Measurements from ENCODE around the gene PLCE1. TPM values are rescaled to one million over a fixed set of nuclear protein-coding genes. Genes with fewer than 3 reads are reported as not detected.

The PLCE1 gene
- total RNA-seq, 4 donors from 2014 or later: 13.5 to 23.0 (median 19.1) TPM

DNA sequence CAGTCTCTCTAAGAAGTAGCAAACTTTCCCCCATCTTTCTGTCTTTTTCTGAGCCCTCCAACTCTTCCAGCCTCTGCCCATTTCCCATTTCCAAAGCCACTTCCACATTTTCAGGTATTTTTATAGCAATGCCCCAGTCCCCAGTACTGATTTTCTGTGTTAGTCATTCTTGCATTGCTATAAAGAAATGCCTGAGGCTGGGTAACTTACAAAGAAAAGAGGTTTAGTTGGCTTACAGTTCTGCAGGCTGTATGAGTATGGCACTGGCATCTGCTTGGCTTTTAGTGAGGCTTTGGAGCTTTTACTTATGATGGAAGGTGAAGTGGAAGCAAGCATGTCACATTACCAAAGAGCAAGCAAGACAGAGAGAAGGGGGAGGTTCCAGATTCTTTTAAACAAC lies 17.2 kb downstream of the PLCE1 start:
- H3K4me3 ChIP-seq: no peak overlapping the region
- no peaks in the 10 kb centered on the region for H3K9me3 ChIP-seq
- ATAC-seq: no peak
- H3K27me3 ChIP-seq: no peaks in the 10 kb centered on the region
- TF ChIP-seq EP300 (IDR thresholded peaks at IDR 0.05) (no peak), POLR2AphosphoS5 (IDR thresholded peaks at IDR 0.05) (no peak), POLR2A (IDR thresholded peaks at IDR 0.05) (no peak), CTCF (IDR thresholded peaks at IDR 0.05) (no peak)
- no peaks in the 10 kb centered on the region for H3K36me3 ChIP-seq
- H3K27ac ChIP-seq: no peak overlapping the region
- peaks cover 0 to 7% (median 0%) of the 10 kb centered on the region in 3 donors for H3K4me1 ChIP-seq

GRCh38 chr10:94011296-94011695 lies 17.6 kb downstream of the PLCE1 start:
- H3K9me3 ChIP-seq: no peaks in the 10 kb centered on the region
- no peaks in the 10 kb centered on the region for H3K27me3 ChIP-seq
- no peaks in the 10 kb centered on the region for H3K36me3 ChIP-seq
- TF ChIP-seq POLR2AphosphoS5 (IDR thresholded peaks at IDR 0.05): no peak
- no peak for TF ChIP-seq POLR2A (IDR thresholded peaks at IDR 0.05)
- no peak for TF ChIP-seq CTCF (IDR thresholded peaks at IDR 0.05)
- TF ChIP-seq EP300 (IDR thresholded peaks at IDR 0.05): no peak
- ATAC-seq: no peak
- peaks cover 0 to 7% (median 0%) of the 10 kb centered on the region in 3 donors for H3K4me1 ChIP-seq
- no peak overlapping the region for H3K4me3 ChIP-seq
- WGBS, 2 donors (ENCODE audit: low coverage in 1 of 2): 67 to 69% methylated on average over 2 of the region's 2 CpGs
- H3K27ac ChIP-seq: no peak overlapping the region

DNA sequence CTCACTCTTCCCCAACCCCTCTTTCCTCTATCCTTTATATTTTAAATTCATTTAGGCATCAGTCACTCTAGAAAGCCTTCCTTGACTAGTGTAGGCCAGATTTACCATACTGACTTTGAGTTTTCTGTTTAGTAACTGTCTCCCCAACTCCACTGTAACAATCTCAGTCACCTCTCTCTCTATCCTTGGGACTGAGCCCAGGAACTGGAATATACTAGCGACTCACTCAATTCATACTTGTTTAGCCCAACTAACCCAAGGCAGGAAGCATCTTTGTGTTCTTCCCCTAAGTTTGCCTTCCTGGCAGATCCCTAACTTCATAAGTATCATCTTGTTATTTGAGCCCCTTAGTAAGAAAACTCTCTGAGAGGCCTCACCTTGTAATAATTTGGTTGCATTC lies 19.1 kb downstream of the PLCE1 start:
- H3K4me1 ChIP-seq: no peaks in the 10 kb centered on the region
- no peak for TF ChIP-seq POLR2A (IDR thresholded peaks at IDR 0.05)
- no peaks in the 10 kb centered on the region for H3K9me3 ChIP-seq
- H3K4me3 ChIP-seq: no peak overlapping the region
- no peak overlapping the region for H3K27ac ChIP-seq
- 82 to 83% methylated on average over 1 of the region's 1 CpG for WGBS, 2 donors (ENCODE audit: low coverage in 1 of 2)
- ATAC-seq: no peak
- H3K36me3 ChIP-seq: no peaks in the 10 kb centered on the region
- no peaks in the 10 kb centered on the region for H3K27me3 ChIP-seq

GRCh38 chr10:94013331-94013760 lies 19.6 kb downstream of the PLCE1 start:
- no peak for ATAC-seq
- H3K9me3 ChIP-seq: no peaks in the 10 kb centered on the region
- no peaks in the 10 kb centered on the region for H3K27me3 ChIP-seq
- WGBS, 2 donors (ENCODE audit: low coverage in 1 of 2): 50% methylated on average over 1 of the region's 1 CpG; no CpG with 5 or more reads in 1 of the 2 donors
- no peaks in the 10 kb centered on the region for H3K4me1 ChIP-seq
- H3K36me3 ChIP-seq: no peaks in the 10 kb centered on the region
- no peak overlapping the region for H3K4me3 ChIP-seq
- TF ChIP-seq EP300 (IDR thresholded peaks at IDR 0.05) (no peak), POLR2A (IDR thresholded peaks at IDR 0.05) (no peak), POLR2AphosphoS5 (IDR thresholded peaks at IDR 0.05) (no peak), CTCF (IDR thresholded peaks at IDR 0.05) (no peak)
- no peak overlapping the region for H3K27ac ChIP-seq

DNA sequence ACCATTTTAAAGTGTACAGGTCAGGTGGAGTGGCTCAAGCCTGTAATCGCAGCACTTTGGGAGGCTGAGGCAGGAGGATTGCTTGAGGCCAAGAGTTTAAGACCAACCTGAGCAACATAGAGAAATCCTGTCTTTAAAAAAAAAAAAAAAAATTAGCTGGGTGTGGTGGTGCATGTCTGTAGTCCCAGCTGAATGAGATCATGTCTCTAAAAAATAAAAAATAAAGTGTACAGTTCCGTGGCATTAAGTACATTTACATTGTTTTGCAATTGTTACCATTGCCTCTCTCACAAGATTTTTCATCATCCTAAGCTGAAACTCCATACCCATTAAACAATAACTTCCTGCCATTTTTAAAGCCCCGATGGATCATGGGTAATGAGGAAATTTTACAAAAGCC lies 20.6 kb downstream of the PLCE1 start:
- 81 to 84% methylated on average over 3 of the region's 3 CpGs for WGBS, 2 donors (ENCODE audit: low coverage in 1 of 2)
- Histone ChIP-seq H3K27me3 (no peaks in the 10 kb centered on the region), H3K27ac (no peak overlapping the region), H3K4me1 (no peaks in the 10 kb centered on the region), H3K36me3 (no peaks in the 10 kb centered on the region), H3K4me3 (no peak overlapping the region), H3K9me3 (no peaks in the 10 kb centered on the region)
- no peak for ATAC-seq
- TF ChIP-seq CTCF (IDR thresholded peaks at IDR 0.05) (no peak), EP300 (IDR thresholded peaks at IDR 0.05) (no peak), POLR2A (IDR thresholded peaks at IDR 0.05) (no peak), POLR2AphosphoS5 (IDR thresholded peaks at IDR 0.05) (no peak)

Data from gastroesophageal sphincter (tissue), 4 donors.